H9 (cell line): ENCODE data around the gene MTHFD2. TPM values are rescaled to one million over a fixed set of nuclear protein-coding genes. Genes with fewer than 3 reads are reported as not detected.

Source experiments
- DNase-seq: peaks from one replicate; pipeline ENCODE4 v3.0.0-alpha.2; 2017
- H2AFZ ChIP-seq: one replicate; pipeline ENCODE4 v1.6.1; 2013; ENCODE audit warnings: mild to moderate bottlenecking, low read length, control low read depth, moderate library complexity
- H2AK5ac ChIP-seq: 2 replicates; pipeline ENCODE4 v1.6.1; 2013; ENCODE audit warnings: low read length, control low read depth, mixed read lengths; ENCODE audit not compliant: insufficient read length
- H2BK120ac ChIP-seq: one replicate; pipeline ENCODE4 v1.6.1; 2013; ENCODE audit warnings: low read depth, mild to moderate bottlenecking, low read length, control low read depth, inconsistent platforms; ENCODE audit not compliant: poor library complexity, severe bottlenecking
- H2BK12ac ChIP-seq: 2 replicates; pipeline ENCODE4 v1.6.1; 2013; ENCODE audit warnings: low read length, control low read depth, mixed read lengths, low read depth; ENCODE audit not compliant: insufficient read length
- H2BK15ac ChIP-seq: 2 replicates; pipeline ENCODE4 v1.6.1; 2013; ENCODE audit warnings: low read depth, low read length, control low read depth
- H2BK20ac ChIP-seq: one replicate; pipeline ENCODE4 v1.6.1; 2013; ENCODE audit warnings: low read depth, mild to moderate bottlenecking, low read length, control low read depth, inconsistent platforms; ENCODE audit not compliant: poor library complexity, severe bottlenecking
- H2BK5ac ChIP-seq: 2 replicates; pipeline ENCODE4 v1.6.1; 2013; ENCODE audit warnings: low read length, control low read depth, mixed read lengths; ENCODE audit not compliant: insufficient read length
- H3K14ac ChIP-seq: 2 replicates; pipeline ENCODE4 v1.6.1; 2013; ENCODE audit warnings: low read length, control low read depth; ENCODE audit not compliant: insufficient read depth
- H3K18ac ChIP-seq: 2 replicates; pipeline ENCODE4 v1.6.1; 2013; ENCODE audit warnings: low read depth, mild to moderate bottlenecking, mixed read lengths, low read length, control low read depth; ENCODE audit not compliant: insufficient read length
- H3K23ac ChIP-seq: 2 replicates; pipeline ENCODE4 v1.6.1; 2013; ENCODE audit warnings: low read length, control low read depth, mixed read lengths, low read depth; ENCODE audit not compliant: insufficient read length
- H3K23me2 ChIP-seq: 2 replicates; pipeline ENCODE4 v1.6.1; 2013; ENCODE audit warnings: low read depth, mild to moderate bottlenecking, mixed read lengths, low read length, control low read depth; ENCODE audit not compliant: insufficient read length, poor library complexity, severe bottlenecking
- H3K27ac ChIP-seq: 2 replicates; pipeline ENCODE4 v1.5.1; 2013; ENCODE audit warnings: low read length, control low read depth, mixed read lengths, low read depth; ENCODE audit not compliant: insufficient read length
- H3K27me3 ChIP-seq: 2 replicates; pipeline ENCODE4 v1.6.1; 2013; ENCODE audit warnings: low read length, control low read depth, inconsistent platforms; ENCODE audit not compliant: insufficient read depth
- H3K4ac ChIP-seq: 2 replicates; pipeline ENCODE4 v1.6.1; 2013; ENCODE audit warnings: low read depth, mild to moderate bottlenecking, control low read depth, inconsistent platforms, low read length, moderate library complexity
- H3K4me1 ChIP-seq: 2 replicates; pipeline ENCODE4 v1.6.1; 2013; ENCODE audit warnings: low read length, control low read depth, inconsistent platforms; ENCODE audit not compliant: insufficient read depth
- H3K4me2 ChIP-seq: 2 replicates; pipeline ENCODE4 v1.6.1; 2013; ENCODE audit warnings: low read length, control low read depth, mixed read lengths; ENCODE audit not compliant: insufficient read length, insufficient read depth
- H3K56ac ChIP-seq: 2 replicates; pipeline ENCODE4 v1.6.1; 2013; ENCODE audit warnings: low read depth, mild to moderate bottlenecking, mixed read lengths, low read length, control low read depth; ENCODE audit not compliant: insufficient read length
- H3K79me1 ChIP-seq: 2 replicates; pipeline ENCODE4 v1.6.1; 2013; ENCODE audit warnings: low read depth, mild to moderate bottlenecking, moderate library complexity, low read length, control low read depth, inconsistent platforms; ENCODE audit not compliant: insufficient read depth, poor library complexity, severe bottlenecking
- H3K79me2 ChIP-seq: 2 replicates; pipeline ENCODE4 v1.6.1; 2013; ENCODE audit warnings: low read length, control low read depth, inconsistent platforms; ENCODE audit not compliant: insufficient read depth
- H3K9ac ChIP-seq: 2 replicates; pipeline ENCODE4 v1.6.1; 2013; ENCODE audit warnings: low read length, control low read depth, mixed read lengths; ENCODE audit not compliant: insufficient read length; ENCODE audit errors: extremely low read depth
- H3K9me3 ChIP-seq: one replicate; pipeline ENCODE4 v1.6.1; 2013; ENCODE audit warnings: low read depth, low read length, inconsistent platforms; ENCODE audit not compliant: control insufficient read depth
- H3T11ph ChIP-seq: one replicate; pipeline ENCODE4 v1.6.1; 2013; ENCODE audit warnings: mild to moderate bottlenecking, low read length, control low read depth, inconsistent platforms
- H4K20me1 ChIP-seq: one replicate; pipeline ENCODE4 v1.6.1; 2013; ENCODE audit not compliant: control insufficient read depth, insufficient read length, insufficient read depth
- H4K5ac ChIP-seq: 2 replicates; pipeline ENCODE4 v1.6.1; 2013; ENCODE audit warnings: low read depth, mild to moderate bottlenecking, mixed read lengths, low read length, control low read depth; ENCODE audit not compliant: insufficient read length
- H4K8ac ChIP-seq: replicated peaks from 2 replicates; pipeline ENCODE4 v1.6.1; 2013; ENCODE audit warnings: low read length, control low read depth, mixed read lengths, low read depth; ENCODE audit not compliant: insufficient read length
- H4K91ac ChIP-seq: 2 replicates; pipeline ENCODE4 v1.6.1; 2013; ENCODE audit warnings: low read depth, mild to moderate bottlenecking, moderate library complexity, mixed read lengths, low read length, control low read depth; ENCODE audit not compliant: insufficient read length
- H3K27ac Mint-ChIP-seq, 3 experiments: 2 replicates in 2 of 3; 3 replicates in 1 of 3; pipeline ENCODE4 v1.8.0; 2020 to 2021; ENCODE audit warnings: mixed read lengths in 3 of 3, mild to moderate bottlenecking in 1 of 3, moderate library complexity in 1 of 3
- H3K27me3 Mint-ChIP-seq: 2 replicates; pipeline ENCODE4 v1.8.0; 2021; ENCODE audit warnings: low read depth, mild to moderate bottlenecking, moderate library complexity, mixed read lengths
- H3K36me3 Mint-ChIP-seq, 3 experiments: 2 replicates in 2 of 3; 3 replicates in 1 of 3; pipeline ENCODE4 v1.8.0; 2020 to 2021; ENCODE audit warnings: low read depth in 3 of 3, mixed read lengths in 3 of 3; ENCODE audit not compliant: insufficient read depth in 1 of 3
- H3K4me1 Mint-ChIP-seq, 2 experiments: 2 replicates each; pipeline ENCODE4 v1.8.0; 2020; ENCODE audit warnings: mixed read lengths in 2 of 2
- H3K4me3 Mint-ChIP-seq, 2 experiments: 2 replicates in 1 of 2; 3 replicates in 1 of 2; pipeline ENCODE4 v1.8.0; 2020 to 2021; ENCODE audit warnings: mild to moderate bottlenecking in 2 of 2, mixed read lengths in 2 of 2, moderate library complexity in 1 of 2
- H3K9me3 Mint-ChIP-seq, 2 experiments: 2 replicates in 1 of 2; 3 replicates in 1 of 2; pipeline ENCODE4 v1.8.0; 2020; ENCODE audit warnings: mild to moderate bottlenecking in 2 of 2, mixed read lengths in 2 of 2, moderate library complexity in 1 of 2
- CTCF ChIP-seq: fragments of 200-600 bp; sonication (generic); conservative IDR thresholded peaks from 3 replicates; pipeline ENCODE4 v1.8.0; 2021; ENCODE audit warnings: antibody characterized with exemption, mild to moderate bottlenecking
- WGBS: extraction: QIAGEN DNeasy Blood & Tissue Kit; methylation state at CpG from one replicate; pipeline ENCODE4 v1.1.7; 2013; ENCODE audit warnings: missing lambda C conversion rate, low lambda C conversion rate, mixed read lengths; ENCODE audit not compliant: insufficient read length; ENCODE audit errors: extremely low coverage; 5-methylcytosine and 5-hydroxymethylcytosine counted together
- total RNA-seq: library from RNA; stranded (reverse); gene quantifications from 2 replicates; pipeline ENCODE4 v1.2.1, GENCODE V29; 2021

Gene MTHFD2
- total RNA-seq, 1 experiment from 2014 or later: 201 TPM

- peaks cover 10% of the 10 kb centered on the region; the same call in 1 of the 2 replicates for H3K4me1 ChIP-seq
- no peak overlapping the region; the same call in 1 of the 2 replicates for H3K4ac ChIP-seq
- no peaks in the 10 kb centered on the region for H3K27me3 ChIP-seq
- peak overlapping the region; percentile 27 for H4K8ac ChIP-seq
- no peaks in the 10 kb centered on the region for H3K79me1 ChIP-seq
- H3K56ac ChIP-seq: no peak overlapping the region
- Mint-ChIP-seq H3K4me1 (peaks cover 29% of the 10 kb centered on the region in 2 experiments), H3K36me3 (no peaks in the 10 kb centered on the region), H3K9me3 (no peaks in the 10 kb centered on the region), H3K27ac (peak overlapping the region in 2 of 3 experiments; percentile 39 to 95; a peak in 5 of 7 replicates), H3K4me3 (no peak overlapping the region; a peak in 1 of 5 replicates), H3K27me3 (no peaks in the 10 kb centered on the region)
- peak overlapping the region; percentile 4 for H3K27ac ChIP-seq
- H3K23ac ChIP-seq: no peak overlapping the region
- H4K20me1 ChIP-seq: no peaks in the 10 kb centered on the region
- no peak overlapping the region for H2BK15ac ChIP-seq
- H2BK20ac ChIP-seq: no peak overlapping the region
- H2BK5ac ChIP-seq: no peak overlapping the region
- H4K5ac ChIP-seq: no peak overlapping the region
- DNase-seq: peak; percentile 74
- peak overlapping the region; percentile 4 for H2AFZ ChIP-seq
- peak overlapping the region; percentile 78 for H3K18ac ChIP-seq
- H3K14ac ChIP-seq: no peak overlapping the region
- no peaks in the 10 kb centered on the region for H3K23me2 ChIP-seq
- no peaks in the 10 kb centered on the region for H3K79me2 ChIP-seq
- no peak overlapping the region for H3K4me2 ChIP-seq
- no peak overlapping the region for H3K9ac ChIP-seq
- no peak overlapping the region for H3T11ph ChIP-seq
- H2BK12ac ChIP-seq: peak overlapping the region; percentile 75
- H4K91ac ChIP-seq: no peak overlapping the region
- WGBS: no CpG with 5 or more reads among the region's 6 CpGs
- no peak for TF ChIP-seq CTCF
- no peaks in the 10 kb centered on the region for H3K9me3 ChIP-seq
- H2AK5ac ChIP-seq: no peak overlapping the region
- H2BK120ac ChIP-seq: no peak overlapping the region
These were observed 10.3 kb upstream of the MTHFD2 start for GRCh38 chr2:74188018-74188601.
